Measurements from ENCODE around the gene CHRM4.

The CHRM4 gene

DNA sequence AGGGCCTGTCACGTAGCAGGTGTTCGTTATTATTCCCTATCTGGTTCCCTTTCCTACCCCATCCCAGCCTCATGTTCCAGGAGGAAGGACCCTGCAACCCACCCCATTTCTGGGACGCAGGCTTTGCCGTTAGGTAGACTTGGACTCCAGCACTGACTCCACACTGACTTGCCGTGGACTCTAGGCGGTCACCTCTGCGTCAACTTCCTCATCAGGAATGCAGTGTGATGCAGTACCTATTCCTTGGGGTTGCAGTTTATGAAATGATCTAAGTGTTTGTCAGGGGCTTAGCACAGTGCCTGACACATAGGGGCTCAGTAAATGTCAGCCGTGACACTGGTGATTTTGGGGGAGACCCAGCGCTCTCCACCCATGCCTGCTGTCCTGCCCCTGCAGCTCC lies 27.5 kb downstream of the CHRM4 start:
- no peak overlapping the region for H3K4me3 ChIP-seq (ENCODE audit: low read depth, low read length)
- TF ChIP-seq, protein P1, sequence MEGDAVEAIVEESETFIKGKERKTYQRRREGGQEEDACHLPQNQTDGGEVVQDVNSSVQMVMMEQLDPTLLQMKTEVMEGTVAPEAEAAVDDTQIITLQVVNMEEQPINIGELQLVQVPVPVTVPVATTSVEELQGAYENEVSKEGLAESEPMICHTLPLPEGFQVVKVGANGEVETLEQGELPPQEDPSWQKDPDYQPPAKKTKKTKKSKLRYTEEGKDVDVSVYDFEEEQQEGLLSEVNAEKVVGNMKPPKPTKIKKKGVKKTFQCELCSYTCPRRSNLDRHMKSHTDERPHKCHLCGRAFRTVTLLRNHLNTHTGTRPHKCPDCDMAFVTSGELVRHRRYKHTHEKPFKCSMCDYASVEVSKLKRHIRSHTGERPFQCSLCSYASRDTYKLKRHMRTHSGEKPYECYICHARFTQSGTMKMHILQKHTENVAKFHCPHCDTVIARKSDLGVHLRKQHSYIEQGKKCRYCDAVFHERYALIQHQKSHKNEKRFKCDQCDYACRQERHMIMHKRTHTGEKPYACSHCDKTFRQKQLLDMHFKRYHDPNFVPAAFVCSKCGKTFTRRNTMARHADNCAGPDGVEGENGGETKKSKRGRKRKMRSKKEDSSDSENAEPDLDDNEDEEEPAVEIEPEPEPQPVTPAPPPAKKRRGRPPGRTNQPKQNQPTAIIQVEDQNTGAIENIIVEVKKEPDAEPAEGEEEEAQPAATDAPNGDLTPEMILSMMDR (IDR thresholded peaks at IDR 0.05; ENCODE audit: borderline replicate concordance, insufficient read depth, low read depth, low read length), result no peak

DNA sequence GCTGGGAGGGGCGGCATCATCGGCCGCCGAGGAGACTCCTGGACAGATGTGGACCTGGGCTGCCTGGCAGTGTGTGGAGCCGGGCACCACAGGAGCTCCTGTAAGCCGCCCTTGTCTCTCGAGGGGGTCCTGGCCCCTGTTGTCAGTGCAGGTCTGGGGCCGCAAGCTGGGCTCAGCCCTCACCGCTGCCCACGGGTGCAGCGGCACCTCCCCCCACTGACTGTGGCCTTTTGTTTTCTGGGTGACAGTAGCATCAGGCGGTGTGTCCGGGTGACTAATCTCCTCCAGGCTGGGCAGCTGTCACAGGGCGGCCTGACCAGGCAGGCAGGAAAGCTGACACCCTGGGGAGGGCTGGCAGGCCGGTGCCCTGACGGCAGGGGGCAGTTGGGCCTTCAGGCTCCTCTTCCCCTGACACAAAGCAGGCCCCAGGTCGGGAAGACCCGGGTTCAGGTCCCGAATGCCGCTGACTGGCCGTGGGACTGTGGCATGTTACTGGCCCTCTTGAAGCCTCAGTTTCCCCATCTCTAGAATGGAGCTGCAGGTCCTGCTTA lies 28.0 kb downstream of the CHRM4 start:
- H3K4me3 ChIP-seq (ENCODE audit: low read depth, low read length), result no peak overlapping the region
- TF ChIP-seq, protein P1 (IDR thresholded peaks at IDR 0.05; ENCODE audit: borderline replicate concordance, insufficient read depth, low read depth, low read length), result no peak

DNA sequence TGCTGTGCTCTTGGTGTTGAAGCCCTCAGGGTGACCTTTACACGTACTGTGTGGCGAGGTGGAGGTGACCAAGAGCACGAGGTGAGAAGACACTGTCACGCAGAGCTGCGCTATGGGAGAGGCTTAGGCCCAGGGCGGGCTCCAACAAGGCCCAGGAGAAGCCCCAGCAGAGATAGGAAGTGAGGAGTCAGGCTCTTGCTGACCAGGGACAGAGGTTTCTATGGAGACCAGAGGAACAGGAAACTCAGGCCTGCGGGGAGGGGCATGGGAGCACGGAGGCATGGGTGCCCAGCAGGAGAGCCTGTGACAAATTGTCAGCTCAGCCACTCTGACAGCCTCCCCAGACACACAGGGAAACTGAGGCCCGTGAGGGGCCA lies 28.6 kb downstream of the CHRM4 start:
- TF ChIP-seq, protein P1 (IDR thresholded peaks at IDR 0.05; ENCODE audit: borderline replicate concordance, insufficient read depth, low read depth, low read length), result no peak
- H3K4me3 ChIP-seq (ENCODE audit: low read depth, low read length), result no peak overlapping the region

DNA sequence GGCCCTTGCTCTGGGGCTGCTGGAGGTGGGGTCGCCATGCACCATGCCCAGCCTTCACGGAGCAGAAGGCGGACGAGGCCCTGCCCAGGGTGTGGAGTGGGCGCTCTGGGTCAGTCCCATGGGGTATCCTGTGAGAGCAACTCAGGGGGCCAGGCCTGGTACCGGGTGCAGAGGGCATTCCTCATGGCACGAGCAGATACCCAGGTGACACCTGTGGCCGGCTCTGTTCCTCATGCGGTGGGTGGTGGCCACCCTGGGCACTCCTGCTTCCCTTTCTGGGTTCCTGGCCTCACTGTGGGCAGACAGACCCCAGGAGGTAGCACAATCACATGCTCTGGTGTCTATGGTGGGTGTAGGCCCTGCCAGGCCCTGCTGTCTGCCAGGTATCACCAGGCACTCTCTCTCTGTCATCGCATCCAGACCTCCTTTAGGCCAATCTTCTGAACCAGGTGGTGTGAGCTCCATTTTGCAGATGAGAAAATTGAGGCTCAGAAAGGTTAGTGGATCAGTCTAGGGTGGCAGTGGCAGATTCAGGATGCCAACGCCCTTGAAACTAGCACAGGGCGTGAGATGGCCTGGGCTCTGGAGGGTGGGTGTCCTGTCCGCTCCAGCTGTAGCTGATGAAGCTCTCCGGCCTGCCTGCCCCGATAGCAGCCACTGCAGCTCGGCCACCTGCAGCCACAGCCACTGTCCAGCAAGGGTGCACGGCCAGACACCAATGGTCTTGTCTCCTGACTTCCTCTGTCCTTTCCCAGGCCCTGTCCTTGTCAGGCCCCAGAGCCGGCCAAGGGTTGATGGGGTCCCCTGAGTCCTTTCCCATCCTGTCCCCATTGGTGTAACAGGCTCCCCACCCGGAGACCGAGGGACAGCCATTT lies 29.2 kb downstream of the CHRM4 start:
- peak overlapping the region; percentile 65 for H3K4me3 ChIP-seq (ENCODE audit: low read depth, low read length)
- TF ChIP-seq, protein P1 (IDR thresholded peaks at IDR 0.05; ENCODE audit: borderline replicate concordance, insufficient read depth, low read depth, low read length), result no peak

DNA sequence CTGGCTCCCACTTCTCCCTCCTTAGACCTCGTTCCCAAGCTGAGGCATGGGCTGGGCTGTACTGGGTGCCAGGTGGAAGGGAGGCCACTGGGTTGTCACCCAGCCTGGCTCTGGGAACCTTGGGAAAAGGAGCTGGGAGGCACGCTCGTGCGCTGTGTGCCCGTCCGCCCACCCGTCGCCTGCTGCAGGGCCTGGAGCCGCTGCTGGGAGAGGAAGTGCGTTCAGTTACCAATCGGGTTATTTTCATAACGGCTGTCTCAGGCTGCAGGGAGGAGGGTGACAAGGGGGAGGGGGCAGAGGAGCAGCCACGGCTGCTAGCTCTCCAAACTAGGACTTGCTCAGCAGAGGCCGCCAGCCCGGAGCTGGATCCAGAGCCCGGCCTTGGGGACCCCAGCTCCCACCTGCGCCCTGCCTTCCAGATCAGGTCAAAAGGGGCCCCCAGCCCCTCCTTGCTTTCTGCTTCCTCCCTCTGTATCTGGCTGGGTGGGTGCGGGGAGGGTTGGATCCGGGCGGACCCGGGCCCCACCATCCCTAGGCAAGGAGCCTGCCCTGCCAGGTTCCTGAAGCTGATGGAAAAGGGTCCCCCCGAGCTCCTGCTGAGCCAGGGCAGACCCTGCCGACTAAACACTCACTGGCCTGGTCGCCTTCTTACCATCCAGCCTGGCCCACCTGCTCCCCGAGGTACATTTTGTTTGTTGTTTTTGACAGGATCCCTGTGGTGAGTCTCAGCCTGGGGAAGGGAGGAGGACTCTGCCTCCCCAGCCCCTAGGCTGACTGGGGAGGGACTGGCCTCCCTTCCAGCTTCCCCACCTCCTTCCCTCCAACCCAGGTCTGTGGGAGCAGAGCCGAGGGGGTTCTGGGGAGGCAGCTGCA lies 30.1 kb downstream of the CHRM4 start:
- peak overlapping the region; percentile 65 for H3K4me3 ChIP-seq (ENCODE audit: low read depth, low read length)
- TF ChIP-seq, protein P1 (IDR thresholded peaks at IDR 0.05; ENCODE audit: borderline replicate concordance, insufficient read depth, low read depth, low read length), result no peak

DNA sequence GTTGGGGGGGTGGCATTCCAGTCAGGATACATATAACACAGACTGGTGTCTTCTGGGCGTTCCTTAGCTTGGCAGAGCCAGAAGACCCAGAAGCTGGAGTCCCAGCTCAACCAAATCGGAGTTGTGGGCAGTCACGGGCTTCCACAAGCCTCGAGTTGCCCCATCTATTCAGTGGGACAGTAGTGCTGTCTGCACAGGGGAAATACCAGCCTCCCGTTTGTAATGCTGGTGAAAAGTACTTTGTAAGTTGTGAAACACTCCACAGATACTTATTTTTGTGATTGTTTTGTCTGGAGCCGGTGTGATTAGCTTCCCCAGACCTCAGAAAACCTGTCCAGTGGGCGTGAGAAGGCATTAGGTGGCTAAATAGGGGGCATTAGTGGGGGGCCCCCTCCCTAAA lies 30.7 kb downstream of the CHRM4 start:
- peak overlapping the region; percentile 65 for H3K4me3 ChIP-seq (ENCODE audit: low read depth, low read length)
- TF ChIP-seq, protein P1 (IDR thresholded peaks at IDR 0.05; ENCODE audit: borderline replicate concordance, insufficient read depth, low read depth, low read length), result no peak

Data from GM12875 (cell line).